MM.1S (cell line): Measurements from ENCODE around the gene RAB10.

Source experiments
- EZH2 ChIP-seq: fragments of 300-600 bp; sonication (generic); optimal IDR thresholded peaks from 2 replicates; pipeline ENCODE3; 2017; ENCODE audit warnings: low read depth, mild to moderate bottlenecking, antibody characterized with exemption, low read length, mixed read lengths
- EZH2phosphoT487 ChIP-seq: fragments of 300-600 bp; sonication (generic); IDR thresholded peaks from 2 replicates; pipeline ENCODE4 v1.6.1; 2018; ENCODE audit warnings: antibody characterized with exemption, low read length
- TF ChIP-seq, protein P1 (sequence below): fragments of 300-600 bp; sonication (generic); IDR thresholded peaks from 2 replicates; pipeline ENCODE4 v1.5.1; 2016; ENCODE audit warnings: antibody characterized with exemption, low read length, mixed read lengths

DNA sequence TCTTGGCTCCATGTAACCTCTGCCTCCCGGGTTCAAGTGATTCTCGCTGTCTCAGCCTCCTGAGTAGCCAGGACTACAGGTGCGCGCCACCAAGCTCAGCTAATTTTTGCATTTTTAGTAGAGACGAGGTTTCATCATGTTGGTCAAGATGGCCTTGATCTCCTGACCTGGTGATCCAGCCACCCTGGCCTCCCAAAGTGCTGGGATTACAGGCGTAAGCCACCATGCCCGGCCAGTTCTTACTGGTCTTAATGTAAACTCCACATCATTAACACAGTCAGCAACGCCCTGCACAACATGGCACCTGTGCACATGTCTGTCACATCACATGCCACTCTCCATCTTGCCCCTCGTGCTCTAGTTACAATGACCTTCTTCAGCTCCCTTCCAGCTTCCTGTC is 45.8 kb upstream of the RAB10 start:
- TF ChIP-seq, protein P1, sequence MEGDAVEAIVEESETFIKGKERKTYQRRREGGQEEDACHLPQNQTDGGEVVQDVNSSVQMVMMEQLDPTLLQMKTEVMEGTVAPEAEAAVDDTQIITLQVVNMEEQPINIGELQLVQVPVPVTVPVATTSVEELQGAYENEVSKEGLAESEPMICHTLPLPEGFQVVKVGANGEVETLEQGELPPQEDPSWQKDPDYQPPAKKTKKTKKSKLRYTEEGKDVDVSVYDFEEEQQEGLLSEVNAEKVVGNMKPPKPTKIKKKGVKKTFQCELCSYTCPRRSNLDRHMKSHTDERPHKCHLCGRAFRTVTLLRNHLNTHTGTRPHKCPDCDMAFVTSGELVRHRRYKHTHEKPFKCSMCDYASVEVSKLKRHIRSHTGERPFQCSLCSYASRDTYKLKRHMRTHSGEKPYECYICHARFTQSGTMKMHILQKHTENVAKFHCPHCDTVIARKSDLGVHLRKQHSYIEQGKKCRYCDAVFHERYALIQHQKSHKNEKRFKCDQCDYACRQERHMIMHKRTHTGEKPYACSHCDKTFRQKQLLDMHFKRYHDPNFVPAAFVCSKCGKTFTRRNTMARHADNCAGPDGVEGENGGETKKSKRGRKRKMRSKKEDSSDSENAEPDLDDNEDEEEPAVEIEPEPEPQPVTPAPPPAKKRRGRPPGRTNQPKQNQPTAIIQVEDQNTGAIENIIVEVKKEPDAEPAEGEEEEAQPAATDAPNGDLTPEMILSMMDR = no peak
- TF ChIP-seq EZH2 = no peak
- no peak for TF ChIP-seq EZH2phosphoT487
